ENCODE data around the gene EML4.

Gene EML4

GRCh38 chr2:42228101-42228500 lies 58.9 kb downstream of the EML4 start:
- H3K4me3 ChIP-seq (replicated peaks in 1 of 2; ENCODE audit: low read depth in 2 of 2, low read length in 2 of 2): no peak overlapping the region
- DNase-seq (ENCODE audit: low read depth in 2 of 2): no peak
- TF ChIP-seq CTCF (IDR thresholded peaks at IDR 0.05; ENCODE audit: low read depth, low read length): no peak

- DNase-seq (ENCODE audit: low read depth in 2 of 2): no peak
- H3K4me3 ChIP-seq (replicated peaks in 1 of 2; ENCODE audit: low read depth in 2 of 2, low read length in 2 of 2): no peak overlapping the region
- no peak for TF ChIP-seq CTCF (IDR thresholded peaks at IDR 0.05; ENCODE audit: low read depth, low read length)
Observed at GRCh38 chr2:42229949-42230348, 60.8 kb downstream of the EML4 start.

GRCh38 chr2:42230891-42231290 lies 61.7 kb downstream of the EML4 start:
- peak in 1 of 2 donors; percentile 18 for DNase-seq (ENCODE audit: low read depth in 2 of 2)
- TF ChIP-seq CTCF (IDR thresholded peaks at IDR 0.05; ENCODE audit: low read depth, low read length): no peak
- no peak overlapping the region for H3K4me3 ChIP-seq (replicated peaks in 1 of 2; ENCODE audit: low read depth in 2 of 2, low read length in 2 of 2)

- TF ChIP-seq CTCF (IDR thresholded peaks at IDR 0.05; ENCODE audit: low read depth, low read length): no peak
- DNase-seq (ENCODE audit: low read depth in 2 of 2): no peak
- H3K4me3 ChIP-seq (replicated peaks in 1 of 2; ENCODE audit: low read depth in 2 of 2, low read length in 2 of 2): no peak overlapping the region
Observed at GRCh38 chr2:42232024-42232423, 62.9 kb downstream of the EML4 start.

- H3K4me3 ChIP-seq (replicated peaks in 1 of 2; ENCODE audit: low read depth in 2 of 2, low read length in 2 of 2): no peak overlapping the region
- TF ChIP-seq CTCF (IDR thresholded peaks at IDR 0.05; ENCODE audit: low read depth, low read length): no peak
- DNase-seq (ENCODE audit: low read depth in 2 of 2): peak; percentile 46 to 72
Observed at GRCh38 chr2:42233976-42234441, 64.9 kb downstream of the EML4 start.

- TF ChIP-seq CTCF (IDR thresholded peaks at IDR 0.05; ENCODE audit: low read depth, low read length): no peak
- DNase-seq (ENCODE audit: low read depth in 2 of 2): no peak
- H3K4me3 ChIP-seq (replicated peaks in 1 of 2; ENCODE audit: low read depth in 2 of 2, low read length in 2 of 2): no peak overlapping the region
Observed at GRCh38 chr2:42236911-42237310, 67.8 kb downstream of the EML4 start.

- peak; percentile 28 to 38 for DNase-seq (ENCODE audit: low read depth in 2 of 2)
- TF ChIP-seq CTCF (IDR thresholded peaks at IDR 0.05; ENCODE audit: low read depth, low read length): peak; percentile 28
- H3K4me3 ChIP-seq (replicated peaks in 1 of 2; ENCODE audit: low read depth in 2 of 2, low read length in 2 of 2): no peak overlapping the region
Observed at GRCh38 chr2:42238644-42239288, 69.6 kb downstream of the EML4 start.
